Gastrocnemius medialis (tissue), 4 donors: ENCODE data around the gene RTL1.

ENCODE experiments used
- CTCF ChIP-seq, 5 experiments: fragments of 450-650 bp in 3 of 5; fragments of 200-600 bp in 2 of 5; sonication (generic) in 2 of 5; IDR thresholded peaks in 4 of 5; conservative IDR thresholded peaks in 1 of 5; 1 replicate in 4 of 5; 2 replicates in 1 of 5; pipeline ENCODE4 v1.5.1; 2016 to 2019; ENCODE audit warnings: antibody characterized with exemption in 5 of 5, mild to moderate bottlenecking in 3 of 5, moderate library complexity in 3 of 5
- POLR2A ChIP-seq, 2 donors: fragments of 450-650 bp; IDR thresholded peaks; one replicate each; pipeline ENCODE4 v1.6.1; 2017; ENCODE audit warnings: antibody characterized with exemption in 2 of 2, mild to moderate bottlenecking in 2 of 2, moderate library complexity in 2 of 2

GRCh38 chr14:100851946-100852620 lies 51.4 kb downstream of the RTL1 start:
- TF ChIP-seq CTCF (IDR thresholded peaks at IDR 0.05 in 4 of 5, conservative IDR thresholded peaks at IDR 0.05 in 1 of 5), result no peak
- no peak for TF ChIP-seq POLR2A (IDR thresholded peaks at IDR 0.05)
